Stimulated activated CD4-positive, alpha-beta T cell treated with anti-CD3 and anti-CD28 coated beads, TNF-alpha, amount 100 ng/mL, for 1 hour (primary cell): Measurements from ENCODE around the gene IL16.
A peak's percentile ranks its signal among the peaks of the same experiment; 100 is the strongest.

ENCODE experiments used
- DNase-seq, 3 donors: peaks; one replicate each; pipeline ENCODE4 v3.0.0-alpha.2; 2020; ENCODE audit warnings: low read depth in 3 of 3, low spot score in 1 of 3

IL16 gene

DNA sequence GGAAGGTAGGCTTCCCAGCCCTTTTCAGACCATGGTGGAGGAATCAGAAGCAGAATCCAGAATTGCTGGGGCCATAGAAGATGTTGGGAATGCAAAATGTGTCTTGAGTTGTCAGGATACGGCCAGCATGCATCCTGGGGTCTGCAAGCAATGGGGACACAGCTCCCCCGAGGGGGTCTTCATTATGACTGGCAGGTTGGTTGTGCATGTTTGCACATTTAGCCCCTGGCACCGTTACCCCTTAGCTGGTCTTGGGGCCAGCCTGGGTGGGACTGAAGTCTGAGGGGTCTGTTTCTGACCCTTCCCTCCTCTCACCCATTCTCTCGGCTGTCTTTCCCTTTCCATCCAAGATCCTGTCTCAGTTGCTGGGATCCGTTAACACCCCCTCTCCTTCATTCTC lies 76.5 kb downstream of the IL16 start:
- DNase-seq: no peak

DNA sequence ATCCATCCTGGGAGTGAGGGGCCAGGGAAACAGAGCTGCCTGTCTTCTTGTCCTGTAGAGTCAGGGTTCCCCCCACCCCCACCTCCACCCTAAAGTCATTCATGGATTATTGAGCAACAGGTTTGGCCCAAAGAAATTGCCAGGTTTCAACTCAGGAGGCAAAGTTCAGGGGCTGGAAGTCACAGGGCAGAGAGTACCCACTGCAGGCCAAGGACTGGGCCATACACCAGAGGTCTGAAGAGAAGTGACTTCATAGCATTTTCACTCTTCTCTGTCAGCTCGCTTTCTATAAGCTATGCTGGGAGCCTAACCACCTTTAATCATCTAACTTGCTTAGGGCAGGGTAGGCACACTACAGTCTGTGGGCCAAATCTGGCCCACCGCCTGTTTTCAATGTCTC lies 77.2 kb downstream of the IL16 start:
- DNase-seq: no peak

DNA sequence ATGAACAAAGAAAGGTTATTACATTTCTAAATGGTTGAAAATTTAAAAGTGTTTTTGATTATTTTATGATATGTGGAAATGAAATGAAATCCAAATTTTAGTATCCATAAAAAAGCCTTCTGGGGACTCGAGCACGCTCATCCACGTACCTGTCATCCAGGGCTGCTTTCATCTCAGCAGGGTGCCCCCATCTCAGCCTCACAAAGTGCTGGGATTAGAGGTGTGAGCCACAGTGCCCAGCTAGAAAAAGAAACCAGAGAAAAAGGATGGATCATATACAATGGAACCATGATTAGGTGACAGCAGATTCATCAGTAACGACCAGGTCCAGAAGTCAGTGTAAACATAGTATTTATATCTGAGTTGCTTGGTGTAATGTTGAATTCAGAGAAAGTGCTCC lies 77.6 kb downstream of the IL16 start:
- no peak for DNase-seq

DNA sequence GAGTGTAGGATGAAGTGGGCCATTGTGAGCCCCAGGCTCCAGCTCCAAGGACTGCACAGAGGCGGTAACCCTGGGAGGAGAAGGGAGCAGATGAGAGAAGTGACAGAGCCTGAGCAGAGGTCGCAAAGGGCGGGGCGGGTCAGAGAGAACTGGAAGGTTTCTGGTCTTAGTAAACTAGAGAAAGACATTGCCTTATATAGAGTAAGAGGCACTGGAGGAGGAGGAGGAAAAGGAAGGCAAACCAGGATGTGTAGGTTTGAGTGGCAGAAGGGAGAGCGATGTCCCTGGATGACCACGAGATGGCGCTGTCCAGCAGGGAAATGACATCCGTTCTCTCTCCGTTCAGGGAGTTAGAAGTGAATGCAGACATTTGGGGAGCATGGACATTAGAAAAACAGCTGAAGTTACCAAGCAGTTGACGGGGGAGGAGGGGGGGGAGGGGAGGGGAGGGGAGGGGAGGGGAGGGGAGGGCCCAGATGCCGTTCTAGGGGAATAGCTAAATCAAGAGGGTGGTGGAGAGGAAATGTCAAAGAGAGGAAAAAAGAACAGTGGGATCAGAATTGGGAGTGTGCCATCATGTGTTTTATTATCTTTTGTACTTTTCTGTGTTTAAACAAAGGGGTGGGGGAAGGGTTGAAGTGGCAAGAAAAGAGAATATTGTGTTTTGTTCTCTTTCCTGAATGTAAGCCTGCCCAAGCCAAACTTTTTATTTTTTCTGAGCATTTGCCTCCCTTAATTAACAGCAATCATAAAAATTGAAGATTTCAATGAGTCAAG lies 78.4 kb downstream of the IL16 start:
- DNase-seq: peak; percentile 45 to 75 (median 68)

DNA sequence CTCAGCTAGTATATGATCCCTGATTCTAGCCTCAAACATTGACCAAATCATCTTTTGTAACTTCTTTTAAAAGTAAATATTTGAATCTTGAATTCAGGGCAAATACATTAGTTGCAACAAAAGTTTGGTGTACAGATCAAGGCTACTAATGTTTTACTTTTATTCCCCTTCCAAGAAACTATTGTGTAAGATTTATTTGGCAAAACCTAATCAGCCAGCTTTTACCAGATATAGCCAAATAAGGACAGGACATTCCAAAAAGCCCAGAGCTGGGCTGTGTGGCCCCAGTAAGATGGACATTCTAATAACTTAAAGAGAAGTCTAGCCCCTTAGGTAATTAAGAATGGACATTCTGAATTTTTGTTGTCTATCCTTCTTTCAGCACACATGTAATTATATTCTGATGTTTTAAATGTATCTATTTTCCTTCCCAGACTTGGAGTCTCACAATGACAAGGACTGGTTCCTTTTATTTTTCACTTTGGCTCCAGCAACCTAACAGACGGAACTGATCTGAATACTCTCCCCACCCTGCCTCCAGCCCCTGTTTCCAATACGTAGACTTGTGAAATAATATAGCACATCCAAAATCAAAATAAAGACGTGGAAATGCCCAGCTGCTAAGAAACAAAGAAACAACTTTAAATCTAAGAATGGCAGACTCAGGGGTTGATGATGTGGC lies 79.2 kb downstream of the IL16 start:
- no peak for DNase-seq

DNA sequence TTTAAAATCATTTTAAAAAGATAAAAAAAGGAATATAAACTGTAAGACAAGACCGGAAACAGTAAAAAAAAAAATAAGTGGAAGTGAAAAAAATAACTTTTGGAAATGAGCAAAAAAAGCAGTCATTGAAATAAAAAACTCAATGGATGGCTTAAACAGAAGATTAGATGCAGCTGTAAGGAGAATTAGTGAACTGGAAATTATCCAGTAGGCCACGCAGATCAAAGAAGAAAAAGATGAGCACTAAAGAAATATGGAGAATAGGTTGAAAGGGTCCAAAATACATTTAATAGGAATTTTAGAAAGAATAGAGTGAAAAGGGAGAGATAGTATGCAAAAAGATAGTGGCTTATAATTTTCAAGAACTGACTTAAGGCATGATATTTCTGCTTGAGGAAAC lies 80.3 kb downstream of the IL16 start:
- DNase-seq: no peak

DNA sequence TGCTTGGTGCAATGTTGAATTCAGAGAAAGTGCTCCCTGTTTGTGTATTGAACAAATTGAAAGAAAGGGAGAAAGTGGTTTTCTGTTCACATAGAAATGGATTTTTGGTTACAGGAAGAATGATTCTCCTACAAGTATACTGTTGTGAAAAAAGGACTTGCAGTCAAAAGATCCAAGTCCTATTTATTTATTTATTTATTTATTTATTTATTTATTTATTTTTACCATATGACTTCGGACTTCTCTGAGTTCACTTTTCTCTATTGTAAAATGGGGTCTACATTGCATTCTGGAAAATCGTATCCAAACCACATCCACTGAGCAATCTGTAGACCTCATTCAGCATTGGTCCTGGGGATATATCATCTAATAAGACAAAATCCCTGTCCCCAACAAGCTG lies 81.2 kb downstream of the IL16 start:
- DNase-seq: no peak

DNA sequence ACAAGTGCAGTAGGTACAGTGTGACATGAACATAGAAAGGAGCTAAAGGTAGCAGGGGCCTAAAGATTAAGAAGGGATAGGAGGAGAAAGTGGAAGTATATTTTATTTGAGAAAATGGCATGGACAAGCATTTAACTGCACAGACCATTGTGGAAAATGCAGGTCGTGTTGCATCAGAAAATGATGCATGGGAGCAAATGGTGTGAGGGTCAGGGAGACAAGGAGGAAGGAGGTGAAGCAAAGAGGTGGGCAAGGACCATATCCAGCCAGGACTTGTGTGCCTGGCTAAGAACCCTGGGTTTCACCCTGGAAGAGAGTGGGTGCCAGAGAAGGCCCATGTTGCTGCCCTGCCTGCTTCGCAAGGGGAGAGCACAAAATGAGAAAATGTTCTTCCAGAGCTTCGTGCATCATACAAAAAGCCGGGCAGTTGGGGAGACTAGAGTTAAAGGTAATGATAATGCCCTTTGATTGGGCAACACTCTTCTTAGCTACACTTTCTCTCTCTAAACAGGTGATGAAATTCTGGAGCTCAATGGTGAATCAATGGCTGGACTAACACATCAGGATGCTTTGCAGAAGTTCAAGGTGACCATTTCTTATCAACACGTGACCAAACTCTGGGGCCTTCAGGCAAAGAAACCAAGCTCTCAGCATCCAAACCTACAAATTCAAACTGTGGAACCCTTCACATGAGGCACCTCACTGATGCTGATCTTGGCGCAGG lies 81.8 kb downstream of the IL16 start:
- DNase-seq: no peak

DNA sequence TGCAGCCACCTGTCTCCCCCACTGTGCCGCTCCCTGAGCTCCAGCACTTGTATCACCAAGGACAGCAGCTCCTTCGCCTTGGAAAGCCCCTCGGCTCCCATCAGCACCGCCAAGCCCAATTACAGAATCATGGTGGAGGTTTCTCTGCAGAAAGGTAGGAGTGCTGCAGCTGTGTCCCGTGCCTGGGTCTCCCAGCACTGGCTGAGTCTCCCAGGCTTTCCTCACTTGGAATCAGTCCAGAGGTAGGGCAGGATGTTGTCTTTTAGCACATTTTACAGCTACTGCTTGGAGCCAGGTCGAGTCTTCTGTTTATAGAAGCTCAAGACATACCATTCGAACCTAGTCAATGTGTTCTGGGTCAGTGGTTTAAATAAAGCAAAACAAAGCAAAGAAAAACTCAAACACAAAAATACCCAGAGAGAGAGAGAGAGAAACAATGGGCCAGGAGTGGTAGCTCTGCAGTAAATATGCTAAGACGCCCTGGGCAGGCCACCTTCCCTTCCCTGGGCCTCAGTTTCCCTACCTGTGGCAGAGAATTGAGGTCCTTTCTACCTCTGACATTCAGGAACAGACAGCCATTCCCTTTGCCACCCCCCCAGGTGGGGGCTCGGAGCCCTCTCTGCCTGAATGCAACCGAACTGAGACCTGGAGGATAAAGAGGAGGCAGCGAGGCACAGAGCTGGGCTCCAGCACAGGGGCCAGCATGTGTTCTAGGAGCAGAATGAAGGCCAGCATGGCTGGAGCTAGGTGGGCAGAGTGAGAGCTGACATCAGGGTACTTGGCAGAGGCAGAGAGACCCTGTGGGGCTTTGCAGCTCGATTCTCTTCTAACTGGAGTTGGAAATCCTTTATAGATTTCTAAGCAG lies 83.2 kb downstream of the IL16 start:
- no peak for DNase-seq

DNA sequence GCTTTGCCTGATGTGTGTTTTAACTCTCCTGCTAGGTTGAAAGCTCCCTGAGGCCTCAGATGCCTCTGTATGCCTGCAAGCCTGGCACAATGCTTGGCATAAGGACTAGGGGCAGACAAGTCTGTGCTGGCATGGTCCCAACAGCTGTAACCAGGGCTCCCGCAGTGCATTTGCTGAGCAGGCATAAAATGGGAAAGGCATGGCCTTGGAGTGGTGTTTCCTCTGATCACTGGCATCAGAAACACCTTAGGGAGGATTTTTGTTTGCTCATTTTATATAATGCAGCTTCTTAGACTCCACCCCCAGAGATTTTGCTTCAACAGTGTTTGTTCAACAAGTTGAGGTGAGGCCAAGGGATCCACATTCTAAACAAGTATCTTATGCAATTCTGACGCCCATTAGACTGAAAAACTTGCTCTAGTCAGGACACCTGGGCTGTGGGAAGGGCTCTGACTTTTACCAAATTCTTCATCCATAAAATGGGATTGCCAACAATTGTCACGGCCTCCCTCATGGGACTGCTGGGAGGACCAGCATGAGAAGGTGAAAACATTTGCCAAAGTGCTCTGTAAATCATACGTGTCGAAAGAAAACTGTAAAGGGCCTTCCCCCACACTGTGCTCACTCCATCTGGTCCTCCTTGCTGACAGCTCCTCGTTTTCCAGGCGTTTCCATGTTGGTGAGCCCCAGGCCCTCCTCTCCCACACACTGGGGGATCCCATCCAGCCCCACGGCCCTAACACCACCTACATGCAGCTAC lies 84.2 kb downstream of the IL16 start:
- DNase-seq: no peak

DNA sequence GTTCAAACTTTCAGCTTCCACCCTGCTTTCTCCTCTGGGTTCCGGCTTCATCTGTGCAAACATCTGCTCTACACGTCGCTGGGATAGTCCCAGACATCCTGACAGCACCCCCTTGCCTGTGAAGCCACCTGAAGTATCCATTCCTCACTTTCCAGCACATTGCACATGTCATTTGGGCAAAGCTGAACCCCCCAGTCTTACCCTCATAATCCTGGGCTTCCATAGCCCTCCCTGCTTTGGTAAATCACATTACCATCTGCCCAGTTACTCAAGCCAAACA lies 84.7 kb downstream of the IL16 start:
- DNase-seq: no peak

DNA sequence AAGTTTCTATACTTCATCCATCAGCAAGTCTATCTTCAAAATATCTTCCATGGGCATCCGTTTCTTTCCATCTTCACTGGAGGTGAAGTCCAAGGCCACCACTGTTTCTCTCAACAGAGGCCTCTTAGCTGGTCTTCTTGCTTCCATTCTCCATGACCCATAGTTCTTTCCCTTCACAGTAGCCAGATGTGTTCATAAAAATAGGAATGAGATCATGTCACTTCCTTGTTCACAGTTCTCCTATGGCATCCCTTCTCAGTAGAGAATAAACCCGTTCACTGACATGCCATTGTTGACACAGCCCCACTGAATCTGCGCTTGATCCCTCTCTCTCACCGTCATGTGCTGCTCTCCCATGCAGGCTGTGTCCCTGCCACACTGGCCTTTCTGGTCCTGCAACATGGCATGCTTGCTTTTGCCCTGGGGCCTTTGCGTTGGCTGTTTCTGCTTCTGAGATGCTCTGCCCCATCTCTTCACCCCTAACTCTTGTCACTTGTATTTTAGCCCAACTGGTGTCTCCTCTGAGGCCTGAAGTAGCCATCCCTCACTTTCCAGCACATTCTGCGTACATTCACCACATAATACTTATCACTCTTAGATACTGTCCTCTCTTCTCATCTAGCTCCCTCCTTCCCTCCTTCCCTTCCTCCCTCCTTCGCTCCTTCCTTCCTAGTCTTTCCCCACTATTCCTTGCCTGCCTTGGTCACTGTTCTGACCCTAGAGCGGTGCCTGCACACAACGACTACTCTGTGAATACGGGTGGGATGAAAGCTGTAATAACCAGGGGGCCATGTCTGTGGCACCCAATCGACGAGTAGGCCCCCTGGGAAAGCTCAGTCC lies 85.3 kb downstream of the IL16 start:
- DNase-seq: no peak

DNA sequence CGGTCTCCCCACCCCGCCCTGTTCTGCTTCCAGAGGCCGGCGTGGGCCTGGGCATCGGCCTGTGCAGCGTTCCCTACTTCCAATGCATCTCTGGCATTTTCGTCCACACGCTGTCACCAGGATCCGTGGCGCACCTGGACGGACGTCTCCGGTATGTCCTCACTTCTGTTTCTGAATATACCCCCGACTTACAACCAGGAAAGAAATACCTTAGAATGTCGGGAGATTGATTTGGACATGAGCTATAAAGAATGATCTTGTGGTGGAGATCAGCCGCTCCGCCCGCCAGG lies 85.9 kb downstream of the IL16 start:
- no peak for DNase-seq

DNA sequence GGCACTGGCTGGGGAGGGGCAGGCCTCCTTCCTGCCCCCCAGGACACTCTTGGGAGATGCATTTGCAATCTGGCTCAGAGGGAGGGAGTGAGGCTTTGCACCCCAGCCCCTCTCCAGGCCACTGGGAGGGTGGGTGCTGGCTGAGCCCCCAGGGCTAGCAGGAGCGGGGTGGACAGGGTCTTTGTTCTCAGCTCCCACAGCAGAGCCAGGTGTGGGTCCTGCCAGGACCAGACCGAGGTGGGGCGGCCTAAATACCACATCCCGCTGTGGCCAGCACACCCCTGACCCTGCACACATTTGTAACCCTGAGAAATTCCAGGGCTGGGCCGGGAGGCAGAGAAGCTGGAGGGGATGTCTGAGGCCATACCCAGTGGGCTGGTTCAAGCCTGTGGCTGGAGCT lies 86.2 kb downstream of the IL16 start:
- no peak for DNase-seq

DNA sequence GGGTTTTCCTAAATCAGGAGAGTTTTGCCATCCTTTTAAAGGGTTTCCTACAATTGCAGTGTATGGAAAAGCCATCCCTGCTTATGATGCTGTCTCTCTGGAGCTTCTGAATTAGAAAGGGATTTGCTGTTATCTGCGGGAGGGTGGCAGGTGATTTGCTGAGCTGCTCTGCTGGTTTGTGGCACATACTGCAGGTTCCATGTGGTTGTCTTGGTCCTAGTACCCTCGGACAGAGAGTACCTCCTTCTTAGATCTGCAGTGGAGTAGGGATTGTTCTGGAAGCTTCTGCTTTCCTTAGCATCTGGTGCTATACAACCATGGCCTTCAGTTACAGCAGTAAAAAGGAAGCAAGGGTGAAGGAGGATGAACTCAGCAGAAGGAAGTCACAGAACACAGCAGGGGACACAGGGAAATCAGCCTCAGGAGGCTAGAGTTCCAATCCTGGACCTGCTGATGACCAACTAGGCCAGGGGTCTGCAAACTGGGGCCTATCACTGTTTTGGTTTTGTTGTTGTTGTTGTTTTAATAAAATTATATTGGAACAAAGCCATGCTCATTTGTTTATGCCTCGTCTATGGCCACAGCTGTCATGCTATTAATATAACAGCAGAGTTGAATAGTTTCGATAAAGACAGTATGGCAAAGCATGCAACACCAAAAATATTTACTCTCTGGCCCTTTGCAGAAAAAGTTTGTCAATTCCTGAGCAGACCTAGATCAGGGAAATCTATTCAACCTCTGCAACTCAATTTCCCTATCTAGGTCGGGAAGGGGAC lies 87.8 kb downstream of the IL16 start:
- no peak for DNase-seq

DNA sequence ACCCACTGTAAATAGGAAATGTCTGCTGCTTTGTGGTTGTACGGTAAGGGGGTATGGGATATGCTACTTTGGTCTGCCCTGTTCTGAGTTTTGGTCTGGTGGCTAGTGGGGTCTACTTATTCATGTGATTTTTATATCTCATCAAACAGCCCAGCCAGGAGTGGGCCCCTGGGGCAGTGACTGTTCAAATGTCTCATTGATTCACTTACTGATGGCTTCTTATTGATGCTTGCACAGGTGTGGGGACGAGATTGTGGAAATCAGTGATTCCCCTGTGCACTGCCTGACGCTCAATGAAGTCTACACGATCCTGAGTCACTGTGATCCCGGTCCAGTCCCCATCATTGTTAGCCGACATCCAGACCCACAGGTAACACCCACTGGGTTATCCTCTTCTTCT lies 88.8 kb downstream of the IL16 start:
- no peak for DNase-seq

DNA sequence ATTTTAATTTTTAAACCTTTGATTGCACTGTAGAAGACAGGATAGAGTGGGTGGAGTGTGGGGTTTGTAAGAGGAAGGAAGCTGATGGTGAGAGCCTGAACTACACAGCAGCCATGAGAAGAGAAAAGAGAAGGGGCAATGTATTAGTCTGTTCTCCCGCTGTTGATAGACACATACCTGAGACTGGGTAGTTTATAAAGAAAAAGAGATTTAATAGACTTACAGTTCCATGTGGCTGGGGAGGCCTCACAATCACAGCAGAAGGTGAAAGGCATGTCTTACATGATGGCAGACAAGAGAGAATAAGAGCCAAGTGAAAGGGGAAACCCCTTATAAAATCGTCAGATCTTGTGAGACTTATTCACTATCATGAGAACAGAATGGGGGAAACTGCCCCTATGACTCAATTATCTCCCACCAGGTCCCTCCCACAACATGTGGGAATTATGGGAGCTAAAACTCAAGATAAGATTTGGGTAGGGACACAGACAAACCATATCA lies 90.0 kb downstream of the IL16 start:
- DNase-seq: no peak

DNA sequence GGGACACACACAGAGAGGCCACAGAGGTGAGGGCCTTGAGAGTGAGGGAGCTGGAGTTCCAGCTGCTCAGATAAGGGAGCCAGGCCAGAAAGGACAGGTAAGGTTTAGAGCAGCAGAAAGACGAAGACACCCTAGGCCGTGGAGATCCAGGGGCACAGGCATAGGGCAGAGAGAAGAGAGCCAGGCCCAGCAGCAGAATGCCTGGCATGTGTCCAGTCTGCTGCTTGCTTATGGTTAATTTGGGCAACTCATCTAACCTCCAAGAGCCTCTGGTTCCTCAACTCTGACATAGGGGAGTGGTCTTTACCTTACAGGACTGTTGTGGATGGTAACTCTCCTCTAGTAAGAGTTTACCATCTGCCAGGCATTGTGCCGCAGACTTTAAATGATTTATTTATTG lies 91.4 kb downstream of the IL16 start:
- no peak for DNase-seq

DNA sequence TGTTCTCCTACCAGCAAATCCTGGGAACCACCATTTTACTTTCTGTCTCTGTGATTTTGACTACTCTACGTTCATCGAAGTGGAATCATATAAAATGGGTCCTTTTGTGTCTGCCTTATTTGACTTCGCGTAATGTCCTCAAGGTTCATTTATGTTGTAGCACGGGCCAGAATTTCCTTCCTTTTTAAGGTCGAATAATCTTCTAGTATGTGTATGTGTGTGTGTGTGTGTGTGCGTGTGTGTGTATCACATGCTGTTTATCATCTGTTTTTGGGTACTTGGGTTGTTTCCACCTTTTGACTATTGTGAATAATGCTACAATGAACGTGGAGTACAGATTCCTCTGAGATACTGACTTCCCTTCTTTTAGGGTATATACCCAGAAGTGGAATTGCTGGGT lies 91.9 kb downstream of the IL16 start:
- no peak for DNase-seq
